A673 (cell line): ENCODE data around the gene TGFBR3L. TPM values are rescaled to one million over a fixed set of nuclear protein-coding genes. Genes with fewer than 3 reads are reported as not detected.

Experiments
- BruUV-seq: library from RNA; stranded (reverse); fragments of 400-500 nt; replicated peaks from 2 replicates; lab custom pipeline; 2021; lab: Mats Ljungman, UMichigan
- CTCF ChIA-PET: fragments of 300-600 bp; sonication (Branson Sonifier 250); formaldehyde crosslinking; loops from one replicate; lab custom pipeline; 2022; ENCODE audit warnings: antibody characterized with exemption; lab: Charles Lee
- POLR2A ChIA-PET: fragments of 300-600 bp; sonication (Branson Sonifier 250); formaldehyde crosslinking; loops from one replicate; lab custom pipeline; 2022; ENCODE audit warnings: antibody characterized with exemption; ENCODE audit not compliant: low non-redundant PET; lab: Charles Lee
- DNase-seq: peaks from one replicate; pipeline ENCODE4 v3.0.0-alpha.2; 2015; ENCODE audit warnings: low spot score
- H3K27ac ChIP-seq: fragments of 200-600 bp; sonication (generic); 2 replicates; pipeline ENCODE4 v1.5.1; 2016; ENCODE audit warnings: mixed run types, low read depth, mild to moderate bottlenecking, mixed read lengths, antibody characterized with exemption, low read length; ENCODE audit not compliant: poor library complexity, severe bottlenecking
- H3K27me3 ChIP-seq: fragments of 200-600 bp; sonication (generic); replicated peaks from 2 replicates; pipeline ENCODE4 v1.6.1; 2017; ENCODE audit warnings: mixed run types, low read depth, mild to moderate bottlenecking, mixed read lengths, antibody characterized with exemption, low read length; ENCODE audit not compliant: insufficient read depth, poor library complexity
- H3K36me3 ChIP-seq: fragments of 200-600 bp; sonication (generic); 2 replicates; pipeline ENCODE4 v1.6.1; 2016; ENCODE audit warnings: mixed run types, mild to moderate bottlenecking, mixed read lengths, antibody characterized with exemption, low read length; ENCODE audit not compliant: insufficient read depth, poor library complexity, severe bottlenecking
- H3K4me1 ChIP-seq: fragments of 200-600 bp; sonication (generic); 2 replicates; pipeline ENCODE4 v1.6.1; 2017; ENCODE audit warnings: mixed run types, mild to moderate bottlenecking, mixed read lengths, antibody characterized with exemption, low read length; ENCODE audit not compliant: insufficient read depth, poor library complexity, severe bottlenecking
- H3K4me3 ChIP-seq: fragments of 200-600 bp; sonication (generic); 2 replicates; pipeline ENCODE4 v1.5.1; 2016; ENCODE audit warnings: low read depth, mixed run types, mild to moderate bottlenecking, mixed read lengths, low read length; ENCODE audit not compliant: poor library complexity, severe bottlenecking
- H3K9me3 ChIP-seq: fragments of 200-600 bp; sonication (generic); 2 replicates; pipeline ENCODE4 v1.6.1; 2016; ENCODE audit warnings: mixed run types, low read depth, mild to moderate bottlenecking, mixed read lengths, antibody characterized with exemption, low read length; ENCODE audit not compliant: poor library complexity, severe bottlenecking
- EZH2 ChIP-seq: fragments of 200-600 bp; sonication (generic); IDR thresholded peaks from 2 replicates; pipeline ENCODE4 v1.6.1; 2017; ENCODE audit warnings: borderline replicate concordance, low read depth, mild to moderate bottlenecking, mixed read lengths, antibody characterized with exemption, low read length; ENCODE audit not compliant: poor library complexity, severe bottlenecking
- intact Hi-C: fragments of 100-400 bp; cut with micrococcal nuclease; formaldehyde crosslinking; loops from one replicate; pipeline ENCODE4 v1.10.0; 2022; ENCODE audit not compliant: unreplicated experiment
- total RNA-seq: library from RNA; stranded (reverse); gene quantifications from 2 replicates; pipeline ENCODE4 v1.2.3, GENCODE V29; 2021
- TF ChIP-seq, protein P1 (sequence below): fragments of 300-800, 200-600 bp; sonication (generic); conservative IDR thresholded peaks from 2 replicates; pipeline ENCODE4 v1.5.1; 2017; ENCODE audit warnings: low read depth, mild to moderate bottlenecking, antibody characterized with exemption, low read length, moderate library complexity, mixed read lengths

Gene TGFBR3L
- total RNA-seq, 1 experiment from 2014 or later = 1.6 TPM

- Histone ChIP-seq H3K9me3 (no peaks in the 10 kb centered on the region), H3K36me3 (peaks cover 19% of the 10 kb centered on the region), H3K27me3 (peaks cover 12% of the 10 kb centered on the region), H3K4me1 (peaks cover 23% of the 10 kb centered on the region), H3K4me3 (no peak overlapping the region), H3K27ac (no peak overlapping the region)
- ChIA-PET CTCF (no interaction called here), POLR2A (no interaction called here)
- no peak for DNase-seq
- no TSS peak for BruUV-seq
- intact Hi-C loops = no loop called here
- no peak for TF ChIP-seq EZH2
- TF ChIP-seq, protein P1, sequence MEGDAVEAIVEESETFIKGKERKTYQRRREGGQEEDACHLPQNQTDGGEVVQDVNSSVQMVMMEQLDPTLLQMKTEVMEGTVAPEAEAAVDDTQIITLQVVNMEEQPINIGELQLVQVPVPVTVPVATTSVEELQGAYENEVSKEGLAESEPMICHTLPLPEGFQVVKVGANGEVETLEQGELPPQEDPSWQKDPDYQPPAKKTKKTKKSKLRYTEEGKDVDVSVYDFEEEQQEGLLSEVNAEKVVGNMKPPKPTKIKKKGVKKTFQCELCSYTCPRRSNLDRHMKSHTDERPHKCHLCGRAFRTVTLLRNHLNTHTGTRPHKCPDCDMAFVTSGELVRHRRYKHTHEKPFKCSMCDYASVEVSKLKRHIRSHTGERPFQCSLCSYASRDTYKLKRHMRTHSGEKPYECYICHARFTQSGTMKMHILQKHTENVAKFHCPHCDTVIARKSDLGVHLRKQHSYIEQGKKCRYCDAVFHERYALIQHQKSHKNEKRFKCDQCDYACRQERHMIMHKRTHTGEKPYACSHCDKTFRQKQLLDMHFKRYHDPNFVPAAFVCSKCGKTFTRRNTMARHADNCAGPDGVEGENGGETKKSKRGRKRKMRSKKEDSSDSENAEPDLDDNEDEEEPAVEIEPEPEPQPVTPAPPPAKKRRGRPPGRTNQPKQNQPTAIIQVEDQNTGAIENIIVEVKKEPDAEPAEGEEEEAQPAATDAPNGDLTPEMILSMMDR = no peak
Observed at GRCh38 chr19:7912697-7913564, 1.7 kb upstream of the TGFBR3L start.

DNA sequence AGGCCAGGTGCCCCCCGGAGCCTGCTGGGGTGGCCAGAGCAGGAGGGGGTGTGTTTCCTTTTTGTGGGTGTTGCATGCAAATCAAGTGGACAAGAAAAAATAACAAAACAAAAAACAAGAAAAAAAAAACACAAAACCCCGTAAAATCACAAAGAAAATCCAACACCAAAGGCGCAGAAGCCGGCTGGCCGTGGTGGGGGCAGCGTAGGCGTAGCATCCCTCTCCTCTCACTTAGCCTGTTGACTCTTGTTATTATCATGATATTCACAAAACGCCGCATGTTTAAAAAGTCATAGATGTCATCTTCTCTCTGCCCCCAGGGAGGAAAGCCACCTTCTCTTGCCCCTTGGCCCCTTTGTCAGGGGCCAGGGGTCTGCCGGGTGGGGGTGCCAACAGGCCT lies 978 bp upstream of the TGFBR3L start:
- intact Hi-C loops = no loop called here
- H3K4me3 ChIP-seq = no peak overlapping the region
- no peak for DNase-seq
- BruUV-seq = TSS peak; percentile 75
- H3K9me3 ChIP-seq = no peaks in the 10 kb centered on the region
- ChIA-PET CTCF (no interaction called here), POLR2A (no interaction called here)
- H3K27me3 ChIP-seq = peaks cover 12% of the 10 kb centered on the region
- peaks cover 19% of the 10 kb centered on the region for H3K36me3 ChIP-seq
- peaks cover 23% of the 10 kb centered on the region for H3K4me1 ChIP-seq
- H3K27ac ChIP-seq = no peak overlapping the region
- TF ChIP-seq, protein P1 = no peak
- no peak for TF ChIP-seq EZH2

DNA sequence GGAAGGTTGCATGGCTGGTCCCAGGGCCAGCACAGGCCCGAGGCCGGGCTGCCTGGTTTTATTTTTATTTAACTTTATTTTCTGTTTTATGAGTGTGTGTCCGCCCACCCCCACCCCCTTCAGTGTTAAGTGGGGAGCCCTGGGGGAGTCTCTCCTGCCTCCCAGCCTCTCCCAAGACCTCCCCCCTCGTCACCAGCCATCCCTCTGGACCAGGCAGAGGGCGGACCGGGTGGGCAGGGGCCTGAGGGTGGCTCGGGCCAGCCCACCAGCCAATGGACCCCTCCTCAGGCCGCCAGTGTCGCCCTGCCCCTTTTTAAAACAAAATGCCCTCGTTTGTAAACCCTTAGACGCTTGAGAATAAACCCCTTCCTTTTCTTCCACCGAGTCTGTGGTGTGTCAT lies 531 bp upstream of the TGFBR3L start:
- intact Hi-C loops = no loop called here
- TF ChIP-seq, protein P1 = no peak
- no peak for TF ChIP-seq EZH2
- Histone ChIP-seq H3K9me3 (no peaks in the 10 kb centered on the region), H3K27me3 (peaks cover 12% of the 10 kb centered on the region), H3K4me3 (no peak overlapping the region), H3K4me1 (peaks cover 23% of the 10 kb centered on the region), H3K27ac (no peak overlapping the region), H3K36me3 (peaks cover 19% of the 10 kb centered on the region)
- CTCF ChIA-PET = no interaction called here
- POLR2A ChIA-PET = no interaction called here
- no TSS peak for BruUV-seq
- DNase-seq = no peak
